Kidney glomerular epithelial cell (primary cell): ENCODE results near the gene EXTL1.

Source experiments
- DNase-seq: peaks from one replicate; lab custom pipeline; 2025; lab: John Stamatoyannopoulos, UW

The EXTL1 gene

DNA sequence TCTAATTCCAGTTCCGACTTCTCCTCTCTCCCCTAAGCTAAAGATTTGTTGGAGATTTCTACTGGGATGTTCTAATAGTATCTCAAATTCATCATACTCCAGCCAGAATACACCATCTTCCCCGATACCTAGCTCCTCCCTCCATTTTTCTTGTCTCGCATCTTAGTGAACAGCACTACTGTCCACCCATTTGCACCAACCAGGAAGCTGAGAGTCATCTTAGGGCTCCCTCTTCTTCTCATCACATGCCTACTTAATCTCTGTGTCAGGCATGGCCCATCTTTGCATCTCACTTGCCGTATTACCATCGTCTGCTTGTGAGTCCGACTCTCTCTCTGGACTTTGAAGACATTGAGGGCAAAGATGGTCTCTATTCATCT, 49.4 kb downstream of the EXTL1 start:
- DNase-seq: no peak

DNA sequence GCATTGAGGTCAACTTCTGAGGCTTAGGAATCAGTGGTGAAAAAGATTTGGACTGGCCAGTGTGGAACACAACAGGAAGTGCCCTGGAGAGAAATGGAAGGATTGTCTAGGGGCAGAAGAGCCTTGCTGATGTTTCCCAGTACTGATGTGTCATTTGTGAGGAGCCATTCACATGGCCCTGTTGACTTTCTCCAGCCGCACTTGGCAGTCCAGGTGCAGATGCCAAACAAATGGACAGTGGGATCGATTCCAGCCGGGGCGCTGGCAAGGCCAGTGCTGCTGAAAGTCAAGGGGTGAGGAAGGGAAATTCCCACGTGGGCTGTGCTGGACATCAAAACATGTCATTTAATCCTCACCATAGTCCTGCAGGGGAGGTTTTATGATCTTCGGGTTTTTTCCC, 50.7 kb downstream of the EXTL1 start:
- no peak for DNase-seq

DNA sequence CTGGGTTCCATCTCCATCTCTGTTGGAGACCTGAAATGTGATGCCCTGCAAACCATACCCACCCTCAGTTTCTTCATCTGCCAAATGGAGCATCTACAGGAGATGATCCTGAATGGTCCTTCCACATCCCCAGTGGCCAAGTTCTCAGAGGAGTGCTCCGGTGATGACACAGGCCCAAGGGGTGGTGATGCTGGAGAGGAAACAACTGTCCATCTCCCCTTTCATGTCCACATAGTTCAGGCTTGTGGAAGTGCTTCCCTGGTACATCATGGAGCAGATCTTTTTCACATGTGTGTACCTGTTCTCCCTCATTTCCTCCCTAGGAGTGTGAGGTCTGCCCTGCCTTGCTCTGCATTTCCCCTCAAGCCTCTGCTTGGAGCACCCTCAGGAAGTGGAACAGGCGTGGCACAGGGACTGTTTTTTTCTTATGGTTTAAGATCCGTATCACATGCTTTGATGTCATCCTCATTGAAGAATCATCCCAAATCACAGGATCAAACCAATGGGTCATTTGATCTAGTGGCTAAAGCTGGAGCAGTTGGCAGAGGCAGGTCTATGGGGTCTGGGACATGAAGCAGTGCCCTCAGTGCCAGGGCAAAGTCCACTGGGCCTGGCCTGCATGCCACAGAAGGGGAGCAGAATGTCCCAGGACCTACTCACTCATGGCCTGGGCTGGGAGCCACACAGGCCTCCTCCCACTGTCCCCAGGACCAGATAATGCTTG, 54.0 kb downstream of the EXTL1 start:
- DNase-seq: no peak

DNA sequence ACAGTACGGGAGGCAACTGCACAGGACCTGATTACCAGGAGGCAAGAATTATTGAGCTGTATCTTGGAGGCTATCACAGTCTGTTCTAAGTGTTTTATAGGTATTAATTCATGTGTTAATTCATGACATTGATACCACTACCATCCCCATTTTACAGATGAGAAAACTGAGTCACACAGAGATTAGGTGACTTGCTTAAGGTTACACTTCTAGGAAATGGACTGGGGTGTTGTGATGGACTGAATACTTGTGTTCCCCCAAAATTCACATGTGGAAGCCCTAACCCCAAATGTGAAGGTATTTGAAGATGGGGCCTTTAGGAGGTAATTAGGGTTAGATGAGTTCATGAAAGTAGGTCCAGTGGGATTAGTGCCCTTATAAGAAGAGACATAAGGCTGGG, 55.9 kb downstream of the EXTL1 start:
- DNase-seq: no peak

DNA sequence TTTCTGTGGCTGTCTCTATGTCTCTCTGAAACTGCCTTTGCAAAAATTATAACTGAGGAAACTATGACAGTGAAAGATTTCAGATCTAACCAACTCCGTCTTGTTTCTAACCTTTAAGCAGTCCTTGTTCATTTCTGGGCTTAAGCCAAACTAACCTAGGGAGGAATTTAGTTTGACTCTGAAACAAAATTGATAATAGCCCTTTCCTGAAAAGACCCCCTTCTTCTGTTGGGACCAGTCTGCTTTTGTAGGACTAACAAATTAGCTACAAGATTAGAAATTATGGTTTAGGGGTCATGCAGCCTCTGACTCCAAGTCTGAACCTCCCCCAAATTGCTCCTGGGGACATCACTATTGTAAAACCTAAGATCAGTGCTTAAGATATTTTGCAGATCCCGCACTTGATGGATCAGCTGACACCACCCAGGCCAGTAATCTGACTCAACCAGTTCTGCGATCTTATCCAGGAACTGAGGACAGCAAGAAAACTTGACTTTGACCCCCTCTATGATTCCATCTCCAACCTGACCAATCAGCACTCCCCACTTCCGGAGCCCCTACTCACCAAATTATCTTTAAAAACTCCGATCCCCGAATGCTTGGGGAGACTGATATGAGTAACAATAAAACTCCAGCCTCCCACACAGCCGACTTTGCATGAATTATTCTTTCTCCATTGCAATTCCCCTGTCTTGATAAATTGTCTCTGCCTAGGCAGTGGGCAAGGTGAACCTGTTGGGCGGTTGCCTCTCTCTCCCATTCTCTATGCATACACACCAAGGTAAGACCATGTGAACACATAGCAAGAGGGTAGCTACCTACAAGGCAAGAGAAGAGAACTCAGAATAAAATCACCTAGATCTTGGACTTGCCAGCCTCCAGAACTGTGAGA, 57.0 kb downstream of the EXTL1 start:
- DNase-seq: no peak

DNA sequence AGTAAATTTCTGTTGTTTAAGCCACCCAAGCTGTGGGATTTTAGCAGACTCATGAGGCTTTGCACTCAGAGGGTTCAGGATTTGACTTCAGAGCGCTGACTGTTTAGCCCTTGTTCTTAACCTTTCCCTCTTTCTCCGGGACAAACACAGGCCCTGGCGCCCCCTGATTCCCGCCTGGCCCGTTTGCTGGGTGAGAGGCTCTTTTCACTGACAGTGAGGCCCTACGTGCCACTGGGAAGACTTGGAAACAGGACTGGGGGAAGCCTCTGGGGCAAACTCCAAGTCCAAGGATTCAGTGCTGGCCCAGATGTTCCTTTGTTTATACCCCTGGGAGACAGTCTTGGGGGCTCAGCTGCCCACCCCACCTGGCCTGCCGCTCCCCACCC, 57.6 kb downstream of the EXTL1 start:
- no peak for DNase-seq

DNA sequence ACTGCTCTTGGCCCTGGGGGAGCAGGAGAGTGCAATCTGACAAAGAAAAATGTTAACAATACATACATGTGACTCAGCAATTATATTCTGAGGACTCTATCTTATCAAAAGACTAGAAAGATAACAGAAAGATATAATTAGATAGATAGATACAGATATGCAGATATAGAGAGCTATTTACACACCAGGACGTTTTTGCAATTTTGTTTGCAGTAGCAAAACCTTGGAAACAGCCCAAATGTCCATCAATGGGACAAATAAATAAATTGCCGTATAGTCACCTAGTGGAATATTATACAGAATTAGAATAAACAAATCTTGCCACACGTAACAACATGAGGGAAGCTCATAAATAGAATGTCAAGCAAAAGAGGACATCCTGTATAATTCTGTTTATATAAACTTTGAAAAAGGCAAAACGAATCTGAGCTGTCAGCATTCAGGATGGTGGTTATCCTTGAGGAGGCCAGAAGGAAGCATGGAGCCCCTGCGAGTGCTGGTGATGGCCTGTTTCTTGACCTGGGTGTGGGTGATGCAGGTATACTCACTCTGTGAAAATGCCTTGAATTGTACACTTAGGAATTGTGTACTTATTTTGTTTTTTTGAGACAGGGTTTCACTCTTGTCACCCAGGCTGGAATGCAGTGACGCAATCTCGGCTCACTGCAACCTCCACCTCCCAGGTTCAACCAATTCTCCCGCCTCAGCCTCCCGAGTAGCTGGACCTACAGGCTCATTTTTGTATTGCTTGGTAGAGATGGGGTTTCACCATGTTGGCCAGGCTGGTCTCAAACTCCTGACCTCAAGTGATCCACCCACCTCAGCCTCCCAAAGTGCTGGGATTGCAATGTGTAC, 58.6 kb downstream of the EXTL1 start:
- no peak for DNase-seq

DNA sequence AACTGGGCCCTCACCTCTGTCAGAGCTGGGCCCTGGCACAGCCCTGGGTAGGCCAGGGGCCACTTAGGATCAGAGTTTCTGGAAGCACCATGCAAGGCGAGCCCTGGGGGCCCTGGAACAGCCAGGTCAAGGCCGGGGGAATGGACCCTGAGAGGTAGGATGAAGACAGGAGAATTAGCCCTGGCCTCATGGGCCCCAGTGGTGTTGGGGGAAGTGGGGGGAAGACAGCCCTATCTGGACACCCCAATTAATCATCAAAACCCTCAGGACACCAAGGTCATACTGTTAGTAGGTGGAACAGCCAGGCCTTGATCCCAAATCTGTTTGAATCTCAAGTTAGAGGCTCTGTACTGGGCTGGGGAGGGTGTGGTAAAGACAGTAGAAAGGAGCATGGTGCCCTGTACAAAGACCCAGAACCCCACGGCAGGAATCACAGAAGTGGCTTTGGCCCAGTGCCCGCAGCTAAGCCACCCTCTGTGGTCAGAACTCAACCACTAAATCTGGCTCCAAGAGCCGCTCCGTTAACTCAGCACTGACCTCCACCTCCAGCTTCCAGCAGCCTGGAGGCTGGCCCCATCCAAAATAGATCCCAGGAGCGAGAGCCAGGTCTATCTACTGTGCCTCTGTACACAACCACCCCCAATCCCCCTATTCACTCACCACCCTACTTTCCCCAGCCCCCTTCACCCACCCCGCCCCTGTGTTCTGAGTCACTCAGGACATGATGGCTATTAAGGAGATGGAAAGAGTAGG, 59.9 kb downstream of the EXTL1 start:
- DNase-seq: no peak

DNA sequence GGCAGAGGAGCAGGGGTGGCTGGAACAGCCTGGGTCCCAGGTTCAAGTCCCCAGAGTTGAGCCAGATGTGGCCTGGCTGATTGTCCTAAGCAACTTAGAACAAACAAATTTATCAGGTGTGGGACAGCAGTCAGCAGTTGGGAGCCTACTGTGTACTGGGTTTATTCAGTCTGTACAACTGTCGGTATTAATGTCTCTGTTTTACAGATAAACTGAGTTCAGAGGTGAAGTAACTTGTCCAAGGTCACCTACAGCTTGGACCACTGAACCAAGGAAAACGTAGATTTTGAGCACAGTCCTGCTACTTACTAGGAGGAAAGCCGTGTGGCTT, 60.4 kb downstream of the EXTL1 start:
- no peak for DNase-seq

DNA sequence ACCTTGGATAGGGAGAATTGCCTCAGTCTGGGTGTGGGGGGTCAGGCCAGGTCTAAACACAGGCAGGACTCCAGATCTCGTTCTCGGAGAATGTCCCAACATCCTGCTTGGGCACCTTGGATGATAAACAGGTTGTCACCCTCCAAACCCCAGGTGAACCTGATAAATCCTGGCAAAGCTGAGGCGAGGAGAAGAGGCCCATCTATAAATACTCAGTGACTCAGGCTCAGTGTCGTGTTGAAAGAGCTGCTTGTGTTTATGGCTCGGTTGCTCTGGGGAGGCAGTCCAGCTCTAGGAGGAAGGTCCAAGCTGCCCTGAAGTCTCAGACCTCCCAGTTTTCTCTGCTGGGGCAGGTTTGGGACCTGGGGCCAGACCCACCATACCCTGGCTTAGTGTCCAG, 61.6 kb downstream of the EXTL1 start:
- DNase-seq: no peak

DNA sequence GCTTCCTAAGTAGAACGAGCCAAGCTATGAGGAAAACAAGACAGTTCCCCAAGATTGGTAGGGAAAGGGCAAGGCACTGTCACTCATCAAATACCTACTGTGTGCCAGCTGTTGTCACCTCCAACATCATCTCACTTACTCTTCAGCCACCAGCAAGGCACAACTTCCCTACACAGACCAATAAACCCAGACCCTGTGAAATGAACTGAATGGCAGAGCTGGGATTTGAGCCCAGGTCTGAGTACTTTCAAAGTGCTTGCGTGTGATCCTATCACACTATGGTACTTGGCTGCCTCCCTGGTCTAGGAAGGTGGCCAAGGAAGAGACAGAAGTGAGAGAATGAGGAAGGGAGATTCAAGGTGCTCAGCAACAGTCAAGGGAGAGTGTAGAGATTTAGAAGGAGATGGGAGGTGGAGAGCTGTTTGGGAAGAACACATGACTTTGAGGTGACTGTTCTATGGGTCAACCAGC, 62.6 kb downstream of the EXTL1 start:
- no peak for DNase-seq

DNA sequence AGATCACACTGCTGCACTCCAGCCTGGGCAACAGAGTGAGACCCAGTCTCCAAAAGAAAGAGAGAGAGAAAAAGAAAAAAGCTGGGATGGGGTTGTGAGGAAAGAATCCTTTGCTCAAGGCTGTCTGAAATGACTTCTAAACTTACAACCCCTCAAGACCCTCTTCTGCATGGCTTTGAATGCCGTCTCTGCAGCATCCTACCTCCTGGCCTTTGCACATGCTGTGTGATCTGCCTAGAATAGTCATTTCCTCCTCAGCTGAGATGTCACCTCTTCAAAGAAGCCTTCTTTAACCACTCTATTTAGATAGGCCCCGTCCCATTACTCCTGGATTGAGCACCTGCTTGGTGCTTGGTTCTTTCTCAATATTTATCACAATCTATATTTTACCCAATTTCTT, 63.3 kb downstream of the EXTL1 start:
- DNase-seq: no peak
